Activated CD8-positive, alpha-beta memory T cell treated with anti-CD3 and anti-CD28 coated beads, Interleukin-2, amount 50 U/mL, for 24 hours (primary cell): ENCODE data around the gene STK38L.
"Not testable (repeated sequence)": the region's sequence is repeated elsewhere in the genome, so short reads cannot be mapped to it uniquely, and the experiment has no call there.

Experiments used
- DNase-seq: peaks from one replicate; pipeline ENCODE4 v3.0.0-alpha.2; 2020; ENCODE audit errors: extremely low read depth

Gene STK38L

GRCh38 chr12:27226407-27226929, 17.6 kb upstream of the STK38L start:
- DNase-seq = no peak

DNA sequence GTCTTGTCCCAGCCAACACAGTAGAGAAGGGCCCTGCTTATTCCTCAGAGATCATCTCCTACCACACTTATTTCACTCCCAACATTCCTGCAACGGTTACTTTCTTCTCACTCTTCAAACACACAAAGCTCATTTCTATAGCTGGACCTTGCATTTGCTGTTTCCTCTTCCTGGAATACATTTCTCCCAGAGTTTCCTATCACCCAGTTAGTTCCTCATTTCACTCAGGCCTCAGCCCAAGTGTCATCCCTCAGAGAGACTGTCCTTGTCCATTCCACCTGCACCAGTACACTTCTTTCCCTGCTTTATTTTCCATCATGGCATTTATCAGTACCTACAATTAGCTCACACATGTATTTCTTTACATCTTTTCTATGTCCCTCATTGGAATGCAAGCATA, 14.7 kb upstream of the STK38L start:
- no peak for DNase-seq

DNA sequence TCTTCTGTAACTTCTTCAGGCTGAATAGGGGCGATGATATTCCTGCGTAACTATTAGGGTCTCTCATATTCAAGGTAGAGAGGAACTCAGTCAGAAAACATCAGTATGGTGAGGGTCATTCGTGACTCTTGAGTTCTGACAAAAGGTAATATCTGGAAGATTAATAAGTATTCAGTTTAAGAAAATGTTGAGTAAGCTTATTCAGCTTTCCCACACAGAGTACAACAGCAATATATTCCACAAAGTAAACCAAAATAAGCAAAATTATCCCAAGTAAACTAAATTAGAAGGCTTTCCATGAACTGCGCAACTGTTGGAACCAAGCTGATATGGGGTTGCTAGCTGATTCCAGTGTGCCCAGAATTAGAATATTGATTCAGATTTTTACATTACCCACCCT, 12.7 kb upstream of the STK38L start:
- not testable (repeated sequence) for DNase-seq

- DNase-seq = no peak
These were observed 10.3 kb upstream of the STK38L start for GRCh38 chr12:27233814-27234213.

DNA sequence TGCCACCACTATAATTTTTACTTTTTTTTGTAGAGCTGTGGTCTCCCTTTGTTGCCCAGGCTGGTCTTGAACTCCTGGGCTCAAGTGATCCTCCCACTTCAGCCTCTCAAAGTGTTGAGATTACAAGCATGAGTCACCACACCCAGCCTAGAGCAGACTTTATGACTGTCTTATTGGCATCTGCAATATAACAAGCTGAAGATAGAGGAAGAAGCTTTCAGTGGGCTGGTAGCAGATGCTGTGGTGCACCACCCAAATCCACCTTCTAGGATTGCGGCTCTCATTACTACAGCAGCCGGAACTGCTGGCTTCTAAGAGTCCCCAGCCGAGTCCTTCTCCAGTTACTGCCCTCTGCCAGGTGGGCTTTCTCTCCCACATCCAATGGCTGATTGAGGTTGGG, 7.6 kb upstream of the STK38L start:
- DNase-seq = no peak

DNA sequence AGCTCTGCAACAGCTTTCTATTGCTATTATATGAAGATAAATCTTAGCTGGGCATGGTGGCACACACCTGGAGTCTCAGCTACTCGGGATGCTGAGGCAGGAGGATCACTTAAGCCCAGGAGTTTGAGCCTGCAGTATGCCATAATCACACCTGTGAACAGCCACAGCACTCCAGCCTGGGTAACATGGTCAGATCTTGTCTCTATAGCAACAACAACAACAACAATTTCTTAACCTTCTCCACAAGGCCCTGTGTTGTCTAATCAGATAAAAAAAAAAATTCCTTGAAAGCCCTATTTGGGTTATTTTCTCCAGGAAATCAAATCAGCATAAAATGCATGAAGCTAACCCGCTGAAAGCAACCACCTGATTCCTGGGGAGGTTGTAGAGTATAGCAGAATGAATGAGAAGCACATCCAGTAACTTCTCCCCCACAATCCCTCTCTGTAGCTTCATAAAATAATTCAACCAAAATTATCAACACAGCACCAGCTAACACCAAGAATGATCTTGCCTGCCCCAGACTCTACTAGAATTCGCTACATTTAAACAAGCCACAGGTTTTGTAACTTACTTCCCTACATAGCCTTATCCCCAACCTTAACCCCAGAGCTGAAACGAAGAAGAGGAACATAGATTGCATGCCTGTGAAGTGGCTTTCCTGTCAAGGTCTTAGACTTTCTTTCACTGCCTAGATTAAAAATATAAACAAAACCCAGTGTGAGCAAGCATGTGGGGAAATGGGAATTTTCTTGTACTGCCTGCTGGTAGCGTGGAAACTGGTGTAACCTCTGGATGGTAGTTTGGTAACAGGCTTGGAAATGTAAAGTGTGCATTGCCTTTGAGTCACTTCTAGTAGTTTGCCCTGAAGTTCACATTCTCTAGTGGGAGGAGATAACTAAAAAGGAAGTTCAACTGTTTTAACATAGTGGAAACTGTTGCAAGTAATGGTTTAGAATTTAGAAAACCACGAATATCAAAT, 6.0 kb upstream of the STK38L start:
- DNase-seq = no peak

GRCh38 chr12:27243006-27243405, 1.1 kb upstream of the STK38L start:
- no peak for DNase-seq

DNA sequence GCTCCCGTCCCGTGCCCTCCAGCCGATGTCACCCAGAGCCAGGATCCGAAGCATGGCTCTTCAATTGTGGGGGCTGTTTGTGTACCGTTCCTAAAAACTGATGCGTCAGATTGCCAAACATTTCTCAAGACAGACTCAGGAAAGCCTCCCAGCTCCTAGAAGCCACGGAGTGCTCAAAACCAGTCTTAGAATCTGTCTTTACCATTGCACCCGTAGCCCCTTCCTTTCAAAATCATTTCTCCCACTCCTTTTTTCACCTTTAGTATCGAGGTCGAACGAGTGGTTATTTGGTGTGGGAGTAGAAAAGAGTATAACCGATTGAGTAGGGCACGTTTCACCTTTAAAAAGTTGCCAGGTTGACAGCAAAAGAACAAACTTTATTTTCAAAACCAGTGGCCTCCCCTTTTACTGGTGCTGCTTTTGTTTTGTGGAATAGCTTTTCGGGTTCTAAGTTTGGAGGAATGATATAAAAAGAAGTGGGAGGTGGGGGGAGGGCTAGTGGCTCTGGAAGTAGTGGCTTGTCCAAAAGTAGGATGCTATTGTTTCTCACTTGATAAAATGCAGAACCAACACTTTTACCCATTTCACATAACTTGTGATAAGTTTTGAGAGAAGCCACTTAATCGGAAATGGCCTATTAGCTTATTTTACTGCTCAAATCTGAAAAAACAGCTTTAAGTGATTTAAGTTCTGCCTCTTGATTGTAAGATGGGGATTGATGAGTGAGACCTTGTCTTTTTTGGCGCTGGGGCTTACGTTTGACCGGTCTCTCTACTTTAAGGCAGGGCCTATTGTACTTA, 803 bp downstream of the STK38L start:
- no peak for DNase-seq

DNA sequence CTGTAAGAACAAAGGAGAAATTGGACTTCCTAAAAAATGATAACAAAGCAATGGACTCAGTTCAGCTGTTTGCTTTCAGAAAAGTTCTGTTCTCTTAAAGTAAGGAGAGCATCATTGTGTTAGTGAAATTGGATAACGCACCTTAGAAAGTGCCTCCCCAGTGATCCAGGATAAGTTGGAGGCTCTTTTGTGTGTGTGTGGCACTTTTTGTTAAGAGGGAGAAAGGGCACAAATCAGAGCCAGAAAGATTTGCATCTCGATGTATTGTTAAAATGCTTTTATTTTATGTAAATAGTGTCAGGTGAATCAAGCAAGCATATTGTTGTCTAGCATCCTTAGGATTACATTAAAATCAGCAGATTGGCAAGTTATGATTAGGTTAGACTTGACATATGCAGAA, 2.1 kb downstream of the STK38L start:
- DNase-seq = no peak

DNA sequence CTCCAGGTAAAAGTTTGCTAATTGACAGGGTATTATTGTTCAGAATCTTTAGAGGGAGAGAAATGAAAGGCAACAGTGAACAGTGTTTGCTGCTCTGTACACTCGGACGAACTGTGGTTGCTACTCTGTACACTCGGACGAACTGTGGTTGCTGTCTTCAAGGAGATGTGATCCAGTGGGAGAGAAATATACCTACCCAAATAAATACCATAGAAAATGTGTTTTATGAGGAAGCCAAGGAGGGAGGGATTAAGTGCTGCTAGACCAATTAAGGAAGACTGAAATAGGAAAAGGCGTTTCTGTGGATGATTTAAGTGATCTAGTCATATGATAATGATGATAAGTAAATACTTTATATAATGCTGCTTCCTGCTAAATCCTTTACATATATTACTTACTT, 2.7 kb downstream of the STK38L start:
- no peak for DNase-seq

- DNase-seq = no peak
These were observed 8.8 kb downstream of the STK38L start for GRCh38 chr12:27252934-27253333.

DNA sequence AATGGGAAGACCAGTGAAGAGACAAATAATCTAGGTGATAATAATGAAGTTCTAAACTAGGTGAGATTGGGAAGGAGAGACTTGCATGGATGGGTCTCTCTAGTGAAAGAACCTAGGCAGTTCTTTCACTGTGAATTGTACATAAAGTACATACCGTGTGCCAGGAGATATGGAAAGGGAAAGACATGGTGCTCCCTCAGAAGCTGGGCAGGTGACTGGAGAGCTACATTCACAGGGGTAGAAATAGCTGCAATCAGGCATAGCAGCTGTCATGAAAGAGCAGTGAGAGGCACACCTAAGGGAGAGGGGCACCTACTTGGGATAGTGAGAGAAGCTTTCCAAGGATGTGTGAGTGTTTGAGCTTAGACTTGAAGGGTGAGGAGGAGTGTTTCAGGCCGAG, 9.3 kb downstream of the STK38L start:
- no peak for DNase-seq

GRCh38 chr12:27255806-27256205, 11.7 kb downstream of the STK38L start:
- DNase-seq = no peak

DNA sequence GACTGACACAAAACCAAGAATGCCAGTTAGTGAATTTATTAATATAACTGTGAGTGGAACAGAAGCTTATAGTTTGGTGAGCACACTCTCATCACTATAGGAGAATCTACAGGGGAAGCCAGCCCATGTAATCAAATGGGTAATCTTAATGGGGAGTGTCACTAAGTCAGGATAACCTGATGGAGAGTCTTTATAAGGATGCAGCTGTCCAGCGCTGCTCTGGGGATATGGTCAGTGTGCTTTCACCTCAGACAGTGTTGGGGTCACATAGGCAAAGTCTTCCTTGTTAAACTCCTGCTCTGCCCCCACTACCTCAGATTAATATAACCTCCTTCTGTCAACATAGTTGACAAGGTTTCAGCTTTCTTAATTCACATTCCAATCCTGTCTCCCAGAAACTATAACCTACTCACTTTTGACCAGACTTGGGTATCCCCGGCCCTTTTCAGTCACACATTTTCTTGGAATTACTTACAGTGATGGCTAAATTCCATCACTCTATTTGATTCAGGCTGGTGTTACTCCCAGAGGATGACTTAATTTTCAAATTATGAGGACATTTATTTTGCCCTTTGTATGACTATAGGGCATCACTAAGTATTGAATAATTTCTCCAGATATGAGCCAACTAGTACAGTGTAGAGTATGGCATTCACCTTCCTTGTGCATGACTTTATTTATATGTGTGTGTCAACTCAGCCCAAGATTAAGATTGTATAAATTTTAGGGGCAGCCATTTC, 13.2 kb downstream of the STK38L start:
- DNase-seq = no peak

DNA sequence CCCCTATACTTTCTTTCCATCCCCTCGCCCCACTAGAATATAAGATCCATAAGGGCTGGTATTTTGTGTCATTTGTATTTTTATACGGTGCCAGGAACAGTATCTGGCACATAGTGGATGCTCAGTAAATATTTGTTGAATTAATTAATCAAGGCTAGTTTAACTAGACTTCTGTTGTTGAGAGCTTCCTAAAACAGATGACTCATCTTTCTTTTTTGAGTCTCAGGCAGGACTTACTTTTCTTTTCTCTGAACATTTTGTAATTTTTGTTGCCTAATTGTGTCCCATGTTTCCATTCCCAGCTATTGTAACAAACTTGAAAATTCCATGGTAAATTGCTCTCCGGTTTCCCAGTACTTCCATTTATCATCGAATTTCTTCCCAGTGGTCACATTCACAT, 16.7 kb downstream of the STK38L start:
- DNase-seq = no peak

- DNase-seq = no peak
These were observed 17.8 kb downstream of the STK38L start for GRCh38 chr12:27261866-27262265.

- no peak for DNase-seq
These were observed 26.1 kb downstream of the STK38L start for GRCh38 chr12:27270148-27270547.

GRCh38 chr12:27271206-27271605, 27.1 kb downstream of the STK38L start:
- DNase-seq = no peak

DNA sequence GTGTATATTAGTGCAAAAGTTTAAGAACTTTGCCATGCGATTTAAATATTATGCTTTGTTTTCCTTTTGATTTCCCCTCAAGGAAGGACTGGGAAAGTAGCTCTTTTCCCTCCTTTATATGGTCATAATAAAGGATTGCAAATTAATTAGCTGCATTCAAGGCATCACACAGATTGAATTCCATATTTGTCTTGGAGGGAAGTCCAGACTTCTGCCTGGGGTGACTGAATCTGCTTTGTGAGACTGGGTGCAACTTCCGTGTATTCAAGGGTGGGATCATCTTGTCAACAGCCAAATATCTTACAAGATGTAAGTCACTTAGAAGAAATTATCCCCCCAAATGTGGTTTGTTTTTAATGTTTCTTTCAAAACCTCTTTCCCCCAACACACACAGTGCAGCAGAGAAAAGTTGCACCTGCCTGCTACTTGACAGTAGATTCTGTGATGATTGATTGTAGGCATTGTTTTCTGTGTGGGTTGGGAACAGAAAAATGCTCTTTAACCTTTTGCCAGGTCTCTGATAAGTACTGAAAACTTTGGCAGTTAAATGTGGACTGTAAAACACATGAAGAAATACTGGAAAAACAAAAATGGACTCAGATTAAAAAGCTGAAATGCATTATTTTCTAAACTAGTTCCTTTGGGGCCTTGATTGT, 28.4 kb downstream of the STK38L start:
- DNase-seq = no peak

- no peak for DNase-seq
These were observed 29.0 kb downstream of the STK38L start for GRCh38 chr12:27273114-27273513.

- DNase-seq = no peak
These were observed 30.6 kb downstream of the STK38L start for GRCh38 chr12:27274706-27275105.
